OCI-LY1 (cell line): Measurements from ENCODE around the gene PDS5A.
"Not testable (repeated sequence)": the region's sequence is repeated elsewhere in the genome, so short reads cannot be mapped to it uniquely, and the experiment has no call there.

Experiments used
- H2AFZ ChIP-seq: fragments of 200-600 bp; sonication (generic), shearing (Covaris generic); 2 replicates; pipeline ENCODE4 v1.6.0; 2014; ENCODE audit warnings: antibody characterized with exemption, mild to moderate bottlenecking, low read length
- H3F3A ChIP-seq: fragments of 200-600 bp; sonication (generic), shearing (Covaris generic); 2 replicates; pipeline ENCODE4 v1.6.0; 2014; ENCODE audit warnings: mild to moderate bottlenecking, antibody characterized with exemption, low read length, moderate library complexity; ENCODE audit not compliant: insufficient read depth
- H3K27ac ChIP-seq: fragments of 200-600 bp; sonication (generic); 2 replicates; pipeline ENCODE4 v1.5.1; 2014; ENCODE audit warnings: low read length, mixed run types, mild to moderate bottlenecking, low read depth; ENCODE audit not compliant: poor library complexity, severe bottlenecking
- H3K27me3 ChIP-seq: fragments of 200-600 bp; sonication (generic); 2 replicates; pipeline ENCODE4 v1.6.0; 2014; ENCODE audit warnings: antibody characterized with exemption, mild to moderate bottlenecking, low read length, moderate library complexity; ENCODE audit not compliant: insufficient read depth
- H3K36me3 ChIP-seq: fragments of 200-600 bp; sonication (generic); 2 replicates; pipeline ENCODE4 v1.6.1; 2014; ENCODE audit warnings: mild to moderate bottlenecking, antibody characterized with exemption, low read length, moderate library complexity, mixed read lengths; ENCODE audit not compliant: insufficient read depth
- H3K4me1 ChIP-seq: fragments of 200-600 bp; sonication (generic); 2 replicates; pipeline ENCODE4 v1.5.1; 2014; ENCODE audit warnings: mild to moderate bottlenecking, low read length, moderate library complexity; ENCODE audit not compliant: insufficient read depth, severe bottlenecking
- H3K4me2 ChIP-seq: fragments of 200-600 bp; sonication (generic), shearing (Covaris generic); 2 replicates; pipeline ENCODE4 v1.6.1; 2014; ENCODE audit warnings: low read length
- H3K4me3 ChIP-seq: fragments of 200-600 bp; sonication (generic); 2 replicates; pipeline ENCODE4 v1.5.1; 2014; ENCODE audit warnings: low read length, low read depth, mild to moderate bottlenecking, mixed read lengths; ENCODE audit not compliant: poor library complexity, severe bottlenecking
- H3K79me2 ChIP-seq: fragments of 200-600 bp; shearing (Covaris generic); 2 replicates; pipeline ENCODE4 v1.6.1; 2016; ENCODE audit warnings: mixed run types, low read length, mixed read lengths; ENCODE audit not compliant: insufficient read depth
- H3K9ac ChIP-seq: fragments of 200-600 bp; sonication (generic), shearing (Covaris generic); 2 replicates; pipeline ENCODE4 v1.6.1; 2014; ENCODE audit warnings: mild to moderate bottlenecking, low read length, mixed read lengths
- H3K9me2 ChIP-seq: fragments of 200-600 bp; sonication (generic), shearing (Covaris generic); 2 replicates; pipeline ENCODE4 v1.6.1; 2014; ENCODE audit warnings: low read depth, mild to moderate bottlenecking, low read length, mixed read lengths
- H3K9me3 ChIP-seq: fragments of 200-600 bp; shearing (Covaris generic); 2 replicates; pipeline ENCODE4 v1.6.1; 2014; ENCODE audit warnings: low read length, mixed read lengths
- H4K20me1 ChIP-seq: fragments of 200-600 bp; sonication (generic), shearing (Covaris generic); 2 replicates; pipeline ENCODE4 v1.6.0; 2016; ENCODE audit warnings: mild to moderate bottlenecking, low read length; ENCODE audit not compliant: insufficient read depth
- CTCF ChIP-seq: fragments of 200-600 bp; sonication (generic), shearing (Covaris generic); IDR thresholded peaks from 2 replicates; pipeline ENCODE4 v1.5.1; 2017; ENCODE audit warnings: mild to moderate bottlenecking, antibody characterized with exemption, low read length, moderate library complexity, mixed read lengths
- EZH2 ChIP-seq: fragments of 200-600 bp; sonication (generic), shearing (Covaris generic); IDR thresholded peaks from 2 replicates; pipeline ENCODE4 v1.8.0; 2017; ENCODE audit warnings: borderline replicate concordance, mixed run types, mild to moderate bottlenecking, antibody characterized with exemption, low read length, moderate library complexity, mixed read lengths

The PDS5A gene

GRCh38 chr4:39905656-39906055 lies 72.1 kb downstream of the PDS5A start:
- H3K9me2 ChIP-seq: no peaks in the 10 kb centered on the region
- H3K27ac ChIP-seq: no peak overlapping the region
- H3K4me3 ChIP-seq: no peak overlapping the region
- no peak overlapping the region for H3K9ac ChIP-seq
- H3K4me1 ChIP-seq: no peaks in the 10 kb centered on the region
- H3K9me3 ChIP-seq: no peaks in the 10 kb centered on the region
- H3F3A ChIP-seq: no peaks in the 10 kb centered on the region
- no peak for TF ChIP-seq CTCF
- TF ChIP-seq EZH2: no peak
- no peak overlapping the region for H2AFZ ChIP-seq
- peaks cover 81% of the 10 kb centered on the region for H3K36me3 ChIP-seq
- no peaks in the 10 kb centered on the region for H4K20me1 ChIP-seq
- no peaks in the 10 kb centered on the region for H3K79me2 ChIP-seq
- H3K4me2 ChIP-seq: no peak overlapping the region
- H3K27me3 ChIP-seq: no peaks in the 10 kb centered on the region

GRCh38 chr4:39905019-39905418 lies 72.7 kb downstream of the PDS5A start:
- not testable (repeated sequence) for H3F3A ChIP-seq, H2AFZ ChIP-seq, H3K27me3 ChIP-seq, H3K4me1 ChIP-seq, H3K4me3 ChIP-seq, H3K27ac ChIP-seq, H3K9ac ChIP-seq, H3K4me2 ChIP-seq, H4K20me1 ChIP-seq, H3K79me2 ChIP-seq, H3K9me3 ChIP-seq, H3K9me2 ChIP-seq
- H3K36me3 ChIP-seq: peaks cover 81% of the 10 kb centered on the region

GRCh38 chr4:39900966-39901365 lies 76.7 kb downstream of the PDS5A start:
- H3K9ac ChIP-seq: no peak overlapping the region
- no peak overlapping the region for H3K4me3 ChIP-seq
- H3F3A ChIP-seq: no peaks in the 10 kb centered on the region
- H3K36me3 ChIP-seq: peaks cover 91% of the 10 kb centered on the region
- H3K27ac ChIP-seq: no peak overlapping the region
- H4K20me1 ChIP-seq: no peaks in the 10 kb centered on the region
- no peaks in the 10 kb centered on the region for H3K27me3 ChIP-seq
- no peak overlapping the region for H2AFZ ChIP-seq
- H3K9me2 ChIP-seq: no peaks in the 10 kb centered on the region
- H3K4me2 ChIP-seq: no peak overlapping the region
- H3K9me3 ChIP-seq: no peaks in the 10 kb centered on the region
- H3K79me2 ChIP-seq: no peaks in the 10 kb centered on the region
- no peak for TF ChIP-seq CTCF
- no peaks in the 10 kb centered on the region for H3K4me1 ChIP-seq

GRCh38 chr4:39899291-39899690 lies 78.4 kb downstream of the PDS5A start:
- no peaks in the 10 kb centered on the region for H3K9me3 ChIP-seq
- H2AFZ ChIP-seq: no peak overlapping the region
- H3K4me3 ChIP-seq: no peak overlapping the region
- no peaks in the 10 kb centered on the region for H3F3A ChIP-seq
- no peaks in the 10 kb centered on the region for H3K9me2 ChIP-seq
- no peaks in the 10 kb centered on the region for H3K27me3 ChIP-seq
- no peaks in the 10 kb centered on the region for H3K4me1 ChIP-seq
- H3K4me2 ChIP-seq: no peak overlapping the region
- H3K36me3 ChIP-seq: peaks cover 96% of the 10 kb centered on the region
- H3K9ac ChIP-seq: no peak overlapping the region
- no peak for TF ChIP-seq CTCF
- no peak for TF ChIP-seq EZH2
- H3K27ac ChIP-seq: no peak overlapping the region
- H4K20me1 ChIP-seq: no peaks in the 10 kb centered on the region
- no peaks in the 10 kb centered on the region for H3K79me2 ChIP-seq
